ENCODE data around the gene CHADL. TPM values are rescaled to one million over a fixed set of nuclear protein-coding genes. Genes with fewer than 3 reads are reported as not detected.
A peak's percentile ranks its signal among the peaks of the same experiment; 100 is the strongest.

CHADL gene
- polyA plus RNA-seq, 1 donor (not counting 4 experiments of a cell fraction or from before 2014, with no cell fraction given), result 0.16 TPM

DNA sequence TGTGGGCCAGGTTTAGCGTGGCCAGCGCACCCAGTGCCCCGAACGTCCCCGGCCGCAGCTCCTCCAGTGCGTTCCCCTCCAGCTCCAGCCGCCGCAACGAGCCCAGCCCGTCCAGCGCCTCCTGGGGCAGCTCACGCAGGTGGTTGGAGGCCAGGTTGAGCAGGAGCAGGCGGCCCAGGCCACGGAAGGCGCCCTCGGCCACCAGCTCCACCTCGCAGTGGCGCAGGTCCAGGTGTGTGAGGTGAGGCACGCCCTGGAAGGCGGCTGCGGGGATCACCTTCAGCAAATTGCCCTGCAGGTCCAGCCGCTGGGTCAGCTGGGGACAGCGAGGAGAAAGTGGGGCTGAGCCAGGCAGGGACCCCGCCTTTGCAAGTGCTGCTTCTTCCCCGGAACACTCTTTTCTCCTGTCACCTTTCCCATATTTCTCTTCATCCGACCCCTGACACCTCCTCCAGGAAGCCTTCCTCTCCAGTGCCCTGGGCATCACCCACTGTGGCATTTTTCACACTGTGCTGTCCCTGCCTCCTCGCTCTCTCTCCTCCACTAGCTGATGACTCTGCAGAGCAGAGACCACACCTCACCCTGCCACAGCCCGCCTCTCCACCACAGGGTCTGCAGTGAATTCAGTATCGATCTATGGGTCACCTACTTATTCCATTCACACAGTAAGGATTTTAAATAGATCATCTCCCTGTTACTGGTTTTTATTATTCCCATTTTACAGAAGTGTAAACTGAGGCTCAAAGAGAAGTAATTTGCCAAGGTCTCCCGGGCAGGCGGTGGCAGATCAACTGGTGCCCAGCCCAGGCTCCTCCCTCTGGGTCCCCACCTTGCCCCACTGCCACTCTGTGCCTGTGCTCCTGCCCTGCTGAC, 1.9 kb downstream of the CHADL start:
- no peak overlapping the region for H3K27ac ChIP-seq (ENCODE audit: control insufficient read depth, insufficient read depth, low read length)
- H3K4me3 ChIP-seq (ENCODE audit: control insufficient read depth in 2 of 3, extremely low read depth in 1 of 3, insufficient read depth in 2 of 3, low read depth in 1 of 3, low read length in 3 of 3), result peak overlapping the region in 1 of 3 experiments; percentile 43

DNA sequence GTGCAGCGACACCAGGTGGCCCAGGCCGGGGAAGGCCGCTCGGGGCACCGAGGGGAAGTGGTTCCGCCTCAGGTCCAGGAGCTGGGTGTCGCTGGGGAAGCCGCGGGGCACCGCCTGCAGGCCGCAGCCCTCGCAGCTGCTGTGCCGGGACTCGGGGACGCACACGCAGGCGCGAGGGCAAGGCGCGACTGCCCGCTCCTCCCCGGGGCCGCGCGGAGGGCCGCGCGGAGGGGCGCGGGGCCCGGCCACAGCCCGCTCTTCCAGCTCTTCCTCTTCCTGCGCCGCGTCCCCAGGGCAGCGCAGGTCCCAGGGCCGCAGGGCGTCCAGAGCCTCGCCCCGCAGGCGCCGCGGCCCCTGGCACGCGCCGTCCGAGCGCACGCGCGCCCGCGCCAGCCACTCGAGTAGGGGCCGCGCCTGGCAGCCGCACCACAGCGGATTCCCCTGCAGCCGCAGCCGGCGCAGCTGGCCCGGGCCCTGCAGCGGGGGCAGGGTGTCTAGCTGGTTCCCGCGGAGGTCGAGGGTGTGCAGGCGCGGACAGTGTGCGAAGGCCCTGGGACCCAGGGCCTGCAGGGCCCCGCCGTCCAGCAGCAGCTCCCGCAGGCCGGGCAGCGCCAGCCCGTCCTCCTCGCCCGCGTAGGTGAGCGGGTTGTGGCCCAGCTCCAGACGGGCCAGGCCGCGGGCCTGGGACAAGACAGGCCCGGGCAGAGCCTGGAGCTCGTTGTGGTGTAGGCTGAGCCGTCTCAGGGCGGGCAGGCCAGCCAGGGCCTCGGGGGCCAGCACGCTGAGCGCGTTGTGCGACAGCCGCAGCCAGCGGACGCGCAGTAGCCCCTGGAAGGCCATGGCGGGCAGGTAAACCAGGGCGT, 2.8 kb downstream of the CHADL start:
- H3K27me3 ChIP-seq (ENCODE audit: control insufficient read depth, extremely low read depth, insufficient read depth, low read length), result no peaks in the 10 kb centered on the region

More for the DNA sequence above, 1.9 kb downstream of the CHADL start:
- Histone ChIP-seq H2AFZ (ENCODE audit: control insufficient read depth, low read length) (peak overlapping the region; percentile 82), H3K9me3 (ENCODE audit: control insufficient read depth, low read depth, low read length) (no peaks in the 10 kb centered on the region), H3K36me3 (ENCODE audit: control insufficient read depth in 2 of 2, extremely low read depth in 1 of 2, insufficient read depth in 2 of 2, low read length in 2 of 2) (no peaks in the 10 kb centered on the region), H3K4me1 (ENCODE audit: control insufficient read depth, extremely low read depth, insufficient read depth, low read length) (peaks cover 30% of the 10 kb centered on the region), H3K27me3 (ENCODE audit: control insufficient read depth, extremely low read depth, insufficient read depth, low read length) (no peaks in the 10 kb centered on the region), H3K9ac (ENCODE audit: control insufficient read depth, extremely low read depth, insufficient read depth, low read length) (peak overlapping the region; percentile 50), H3K4me2 (ENCODE audit: control insufficient read depth, extremely low read depth, insufficient read depth, low read depth, low read length) (peak overlapping the region; percentile 73), H4K20me1 (ENCODE audit: control insufficient read depth, extremely low read depth, insufficient read depth, low read length) (no peaks in the 10 kb centered on the region), H3K9me1 (ENCODE audit: control insufficient read depth, extremely low read depth, insufficient read depth, low read length) (no peaks in the 10 kb centered on the region), H3K79me2 (ENCODE audit: control insufficient read depth, insufficient read depth, low read length) (no peaks in the 10 kb centered on the region)
- DNase-seq (ENCODE audit: low read depth, low spot score) (no peak), FAIRE-seq (no peak)
- dilution Hi-C loops (cut with MboI; ENCODE audit: extremely low pct_ligation_motif_present, low sequenced_read_pairs), result no loop called here
- TF ChIP-seq EZH2 (IDR thresholded peaks at IDR 0.05; ENCODE audit: low read length), result no peak
- TF ChIP-seq, protein P1, sequence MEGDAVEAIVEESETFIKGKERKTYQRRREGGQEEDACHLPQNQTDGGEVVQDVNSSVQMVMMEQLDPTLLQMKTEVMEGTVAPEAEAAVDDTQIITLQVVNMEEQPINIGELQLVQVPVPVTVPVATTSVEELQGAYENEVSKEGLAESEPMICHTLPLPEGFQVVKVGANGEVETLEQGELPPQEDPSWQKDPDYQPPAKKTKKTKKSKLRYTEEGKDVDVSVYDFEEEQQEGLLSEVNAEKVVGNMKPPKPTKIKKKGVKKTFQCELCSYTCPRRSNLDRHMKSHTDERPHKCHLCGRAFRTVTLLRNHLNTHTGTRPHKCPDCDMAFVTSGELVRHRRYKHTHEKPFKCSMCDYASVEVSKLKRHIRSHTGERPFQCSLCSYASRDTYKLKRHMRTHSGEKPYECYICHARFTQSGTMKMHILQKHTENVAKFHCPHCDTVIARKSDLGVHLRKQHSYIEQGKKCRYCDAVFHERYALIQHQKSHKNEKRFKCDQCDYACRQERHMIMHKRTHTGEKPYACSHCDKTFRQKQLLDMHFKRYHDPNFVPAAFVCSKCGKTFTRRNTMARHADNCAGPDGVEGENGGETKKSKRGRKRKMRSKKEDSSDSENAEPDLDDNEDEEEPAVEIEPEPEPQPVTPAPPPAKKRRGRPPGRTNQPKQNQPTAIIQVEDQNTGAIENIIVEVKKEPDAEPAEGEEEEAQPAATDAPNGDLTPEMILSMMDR (optimal IDR thresholded peaks at IDR 0.05 in 1 of 3, IDR thresholded peaks at IDR 0.05 in 1 of 3, conservative IDR thresholded peaks at IDR 0.05 in 1 of 3; ENCODE audit: extremely low read depth in 1 of 3, insufficient read depth in 2 of 3, low read length in 3 of 3), result no peak

More for the DNA sequence above, 2.8 kb downstream of the CHADL start:
- FAIRE-seq, result peak; percentile 23
- peak overlapping the region in 2 of 3 experiments; percentile 18 to 43 for H3K4me3 ChIP-seq (ENCODE audit: control insufficient read depth in 2 of 3, extremely low read depth in 1 of 3, insufficient read depth in 2 of 3, low read depth in 1 of 3, low read length in 3 of 3)
- dilution Hi-C loops (cut with MboI; ENCODE audit: extremely low pct_ligation_motif_present, low sequenced_read_pairs), result no loop called here
- peak overlapping the region; percentile 82 for H2AFZ ChIP-seq (ENCODE audit: control insufficient read depth, low read length)
- H3K4me1 ChIP-seq (ENCODE audit: control insufficient read depth, extremely low read depth, insufficient read depth, low read length), result peaks cover 22% of the 10 kb centered on the region
- no peaks in the 10 kb centered on the region for H3K9me3 ChIP-seq (ENCODE audit: control insufficient read depth, low read depth, low read length)
- H3K79me2 ChIP-seq (ENCODE audit: control insufficient read depth, insufficient read depth, low read length), result no peaks in the 10 kb centered on the region
- peak overlapping the region; percentile 73 for H3K4me2 ChIP-seq (ENCODE audit: control insufficient read depth, extremely low read depth, insufficient read depth, low read depth, low read length)
- no peaks in the 10 kb centered on the region for H4K20me1 ChIP-seq (ENCODE audit: control insufficient read depth, extremely low read depth, insufficient read depth, low read length)
- no peak for TF ChIP-seq EZH2 (IDR thresholded peaks at IDR 0.05; ENCODE audit: low read length)
- TF ChIP-seq, protein P1 (optimal IDR thresholded peaks at IDR 0.05 in 1 of 3, IDR thresholded peaks at IDR 0.05 in 1 of 3, conservative IDR thresholded peaks at IDR 0.05 in 1 of 3; ENCODE audit: extremely low read depth in 1 of 3, insufficient read depth in 2 of 3, low read length in 3 of 3), result peak; percentile 30 to 86 (median 74)
- no peak for DNase-seq (ENCODE audit: low read depth, low spot score)
- no peaks in the 10 kb centered on the region for H3K9me1 ChIP-seq (ENCODE audit: control insufficient read depth, extremely low read depth, insufficient read depth, low read length)
- no peaks in the 10 kb centered on the region for H3K36me3 ChIP-seq (ENCODE audit: control insufficient read depth in 2 of 2, extremely low read depth in 1 of 2, insufficient read depth in 2 of 2, low read length in 2 of 2)
- H3K27ac ChIP-seq (ENCODE audit: control insufficient read depth, insufficient read depth, low read length), result no peak overlapping the region
- H3K9ac ChIP-seq (ENCODE audit: control insufficient read depth, extremely low read depth, insufficient read depth, low read length), result peak overlapping the region; percentile 50
